ENCODE data around the gene FERMT2. TPM values are rescaled to one million over a fixed set of nuclear protein-coding genes. Genes with fewer than 3 reads are reported as not detected.

The FERMT2 gene
- total and polyA plus RNA-seq, 4 donors: 23.9 to 51.3 (median 40.4) TPM

GRCh38 chr14:52996493-52996892, 45.6 kb upstream of the FERMT2 start:
- no peak for TF ChIP-seq ZBTB33 (IDR thresholded peaks at IDR 0.05)
- no peak for TF ChIP-seq MAX (IDR thresholded peaks at IDR 0.05)
- no peaks in the 10 kb centered on the region for H3K36me3 ChIP-seq (ENCODE audit: control insufficient read depth in 4 of 4, insufficient read depth in 3 of 4, low read depth in 1 of 4, low read length in 3 of 4)
- no peak overlapping the region for H3K27ac ChIP-seq (ENCODE audit: low read depth in 1 of 2, low read length in 2 of 2)
- H3K4me1 ChIP-seq (ENCODE audit: control insufficient read depth in 4 of 4, insufficient read depth in 4 of 4, low read length in 3 of 4): peaks cover 0 to under 1% (median 0%) of the 10 kb centered on the region in 4 donors
- 93% methylated on average over 2 of the region's 2 CpGs for WGBS
- H3K27me3 ChIP-seq (ENCODE audit: control insufficient read depth in 4 of 4, insufficient read depth in 4 of 4, low read length in 3 of 4): no peaks in the 10 kb centered on the region
- no peaks in the 10 kb centered on the region for H3K9me3 ChIP-seq (ENCODE audit: control insufficient read depth in 4 of 4, low read length in 3 of 4)
- no peak overlapping the region for H3K9ac ChIP-seq (ENCODE audit: low read depth in 1 of 2, low read length in 2 of 2)
- DNase-seq (ENCODE audit: low spot score): no peak
- no peak overlapping the region for H3K4me3 ChIP-seq (ENCODE audit: low read depth in 1 of 3, low read length in 3 of 3)

- Histone ChIP-seq H3K27me3 (ENCODE audit: control insufficient read depth in 4 of 4, insufficient read depth in 4 of 4, low read length in 3 of 4) (no peaks in the 10 kb centered on the region), H3K9ac (ENCODE audit: low read depth in 1 of 2, low read length in 2 of 2) (no peak overlapping the region), H3K36me3 (ENCODE audit: control insufficient read depth in 4 of 4, insufficient read depth in 3 of 4, low read depth in 1 of 4, low read length in 3 of 4) (no peaks in the 10 kb centered on the region), H3K9me3 (ENCODE audit: control insufficient read depth in 4 of 4, low read length in 3 of 4) (no peaks in the 10 kb centered on the region), H3K27ac (ENCODE audit: low read depth in 1 of 2, low read length in 2 of 2) (no peak overlapping the region), H3K4me3 (ENCODE audit: low read depth in 1 of 3, low read length in 3 of 3) (no peak overlapping the region), H3K4me1 (ENCODE audit: control insufficient read depth in 4 of 4, insufficient read depth in 4 of 4, low read length in 3 of 4) (no peaks in the 10 kb centered on the region)
- DNase-seq (ENCODE audit: low spot score): no peak
- TF ChIP-seq CTCF (IDR thresholded peaks at IDR 0.05; ENCODE audit: low read depth, low read length, missing input control) (no peak), ATF3 (IDR thresholded peaks at IDR 0.05) (no peak), MAX (IDR thresholded peaks at IDR 0.05) (no peak), REST (IDR thresholded peaks at IDR 0.05) (no peak), NR2F2 (IDR thresholded peaks at IDR 0.05) (no peak), TAF1 (conservative IDR thresholded peaks at IDR 0.05) (no peak), ZBTB33 (IDR thresholded peaks at IDR 0.05) (no peak), EGR1 (IDR thresholded peaks at IDR 0.05; ENCODE audit: low read depth in 2 of 2) (no peak), FOXA1 (IDR thresholded peaks at IDR 0.05) (no peak), YY1 (IDR thresholded peaks at IDR 0.05) (no peak), FOXA2 (IDR thresholded peaks at IDR 0.05) (no peak), HNF4G (IDR thresholded peaks at IDR 0.05) (no peak)
- WGBS: 75% methylated on average over 1 of the region's 1 CpG
These were observed 45.1 kb upstream of the FERMT2 start for GRCh38 chr14:52995998-52996397.
